SU-DHL-6 (cell line): ENCODE data around the gene HSDL2.

ENCODE experiments used
- H2AFZ ChIP-seq: fragments of 200-600 bp; sonication (generic); 2 replicates; pipeline ENCODE4 v1.6.1; 2014; ENCODE audit warnings: low read depth, mild to moderate bottlenecking, moderate library complexity, mixed read lengths, antibody characterized with exemption, low read length; ENCODE audit not compliant: severe bottlenecking
- H3F3A ChIP-seq: fragments of 200-600 bp; shearing (Covaris generic); 2 replicates; pipeline ENCODE4 v1.6.0; 2016; ENCODE audit warnings: antibody characterized with exemption, mild to moderate bottlenecking; ENCODE audit not compliant: insufficient read depth
- H3K27ac ChIP-seq: fragments of 200-600 bp; sonication (generic); 2 replicates; pipeline ENCODE4 v1.5.1; 2016; ENCODE audit warnings: low read depth, mild to moderate bottlenecking, low read length, moderate library complexity, mixed read lengths
- H3K27me3 ChIP-seq: fragments of 200-600 bp; sonication (generic), shearing (Covaris generic); 2 replicates; pipeline ENCODE4 v1.6.0; 2014; ENCODE audit warnings: mild to moderate bottlenecking, low read length
- H3K36me3 ChIP-seq: fragments of 200-600 bp; sonication (generic); 2 replicates; pipeline ENCODE4 v1.6.1; 2014; ENCODE audit warnings: mild to moderate bottlenecking, low read length, mixed read lengths
- H3K4me2 ChIP-seq: fragments of 300-600, 200-600 bp; shearing (Covaris generic), sonication (generic); 2 replicates; pipeline ENCODE4 v1.6.0; 2014; ENCODE audit warnings: low read length, low read depth, mild to moderate bottlenecking; ENCODE audit not compliant: poor library complexity, severe bottlenecking
- H3K4me3 ChIP-seq: fragments of 200-600 bp; sonication (generic); 2 replicates; pipeline ENCODE4 v1.5.1; 2014; ENCODE audit warnings: antibody characterized with exemption, low read length, mild to moderate bottlenecking, mixed read lengths; ENCODE audit not compliant: insufficient read depth, poor library complexity, severe bottlenecking
- H3K79me2 ChIP-seq: fragments of 200-600 bp; sonication (generic); 2 replicates; pipeline ENCODE4 v1.6.1; 2014; ENCODE audit warnings: mild to moderate bottlenecking, low read length, moderate library complexity; ENCODE audit not compliant: insufficient read depth
- H3K9ac ChIP-seq: fragments of 200-600 bp; sonication (generic); 2 replicates; pipeline ENCODE4 v1.7.0; 2014; ENCODE audit warnings: mild to moderate bottlenecking, low read length
- H3K9me2 ChIP-seq: fragments of 200-600 bp; sonication (generic); replicated peaks from 2 replicates; pipeline ENCODE4 v1.6.1; 2014; ENCODE audit warnings: low read length; ENCODE audit not compliant: insufficient read depth
- H3K9me3 ChIP-seq: fragments of 200-600 bp; sonication (generic); 2 replicates; pipeline ENCODE4 v1.6.1; 2014; ENCODE audit warnings: low read length, mixed read lengths; ENCODE audit not compliant: insufficient read depth
- H4K20me1 ChIP-seq: fragments of 200-600 bp; sonication (generic); 2 replicates; pipeline ENCODE4 v1.6.1; 2014; ENCODE audit warnings: low read depth, mild to moderate bottlenecking, antibody characterized with exemption, low read length, moderate library complexity, mixed read lengths
- CTCF ChIP-seq: fragments of 200-600 bp; sonication (generic); IDR thresholded peaks from one replicate; pipeline ENCODE4 v1.5.1; 2017; ENCODE audit warnings: antibody characterized with exemption, mild to moderate bottlenecking, low read length, moderate library complexity; ENCODE audit not compliant: insufficient read depth, poor library complexity, severe bottlenecking
- EZH2phosphoT487 ChIP-seq: fragments of 200-600 bp; sonication (generic), shearing (Covaris generic); conservative IDR thresholded peaks from 2 replicates; pipeline ENCODE4 v1.6.1; 2018; ENCODE audit warnings: mild to moderate bottlenecking, antibody characterized with exemption, low read length, moderate library complexity, mixed read lengths

The HSDL2 gene

DNA sequence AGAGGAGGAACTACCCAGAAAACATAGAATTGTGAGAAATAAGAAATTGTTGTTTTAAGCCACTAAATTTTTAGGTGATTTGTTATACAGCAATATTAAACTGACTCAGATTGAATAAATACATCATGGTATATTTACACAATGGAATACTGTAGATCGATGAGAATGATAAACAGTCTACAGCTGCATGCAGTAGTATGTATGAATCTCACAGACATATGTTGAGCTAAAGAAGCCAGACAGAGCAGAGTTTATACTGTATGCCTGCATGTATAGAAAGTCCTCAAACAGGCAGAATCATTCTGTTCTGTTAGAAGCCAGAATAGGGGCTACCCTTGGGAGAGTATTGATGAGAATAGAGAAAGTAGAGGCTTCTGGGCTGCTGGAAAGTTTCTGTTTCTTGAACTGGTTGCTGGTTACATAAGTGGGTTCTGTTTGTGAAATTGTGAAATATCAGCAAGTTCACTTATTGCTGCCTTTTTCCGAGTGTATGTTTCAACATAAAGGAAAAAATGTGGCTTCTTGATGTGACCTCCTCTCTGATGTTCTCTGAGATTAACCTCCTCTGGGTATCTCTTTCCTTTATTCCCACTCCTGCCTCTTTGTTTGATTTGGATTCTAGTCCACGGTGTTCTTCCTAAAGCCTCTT lies 116.3 kb downstream of the HSDL2 start:
- H3K4me3 ChIP-seq: no peak overlapping the region
- no peak for TF ChIP-seq EZH2phosphoT487
- TF ChIP-seq CTCF: no peak
- H3K4me2 ChIP-seq: no peak overlapping the region
- H2AFZ ChIP-seq: no peak overlapping the region
- H3F3A ChIP-seq: no peaks in the 10 kb centered on the region
- H3K36me3 ChIP-seq: peaks cover 29% of the 10 kb centered on the region
- no peaks in the 10 kb centered on the region for H3K27me3 ChIP-seq
- no peaks in the 10 kb centered on the region for H4K20me1 ChIP-seq
- H3K9me2 ChIP-seq: no peaks in the 10 kb centered on the region
- no peak overlapping the region for H3K9ac ChIP-seq
- peaks cover 4% of the 10 kb centered on the region; the same call in 1 of the 2 replicates for H3K9me3 ChIP-seq
- peaks cover 97% of the 10 kb centered on the region for H3K79me2 ChIP-seq
- H3K27ac ChIP-seq: no peak overlapping the region

GRCh38 chr9:112500842-112501241 lies 120.9 kb downstream of the HSDL2 start:
- H3K79me2 ChIP-seq: peaks cover 90% of the 10 kb centered on the region
- H4K20me1 ChIP-seq: peaks cover 3% of the 10 kb centered on the region; the same call in 1 of the 2 replicates
- no peaks in the 10 kb centered on the region for H3K27me3 ChIP-seq
- no peak overlapping the region for H3K27ac ChIP-seq
- H3K4me3 ChIP-seq: no peak overlapping the region
- H3K9ac ChIP-seq: no peak overlapping the region
- H2AFZ ChIP-seq: no peak overlapping the region
- H3K4me2 ChIP-seq: no peak overlapping the region
- H3K9me3 ChIP-seq: no peaks in the 10 kb centered on the region
- H3K36me3 ChIP-seq: 0 out of 2 replicates have a peak, but pooled peaks cover 5% of the 10 kb centered on the region
- no peaks in the 10 kb centered on the region for H3K9me2 ChIP-seq
- H3F3A ChIP-seq: no peaks in the 10 kb centered on the region
- TF ChIP-seq EZH2phosphoT487 (no peak), CTCF (no peak)

- no peak overlapping the region for H3K4me2 ChIP-seq
- H2AFZ ChIP-seq: no peak overlapping the region
- H3K79me2 ChIP-seq: peaks cover 87% of the 10 kb centered on the region
- H4K20me1 ChIP-seq: peaks cover 3% of the 10 kb centered on the region; the same call in 1 of the 2 replicates
- H3K4me3 ChIP-seq: no peak overlapping the region
- H3K9ac ChIP-seq: no peak overlapping the region
- H3K27me3 ChIP-seq: no peaks in the 10 kb centered on the region
- H3K36me3 ChIP-seq: 0 out of 2 replicates have a peak, but pooled peaks cover 5% of the 10 kb centered on the region
- no peak overlapping the region for H3K27ac ChIP-seq
- H3K9me3 ChIP-seq: no peaks in the 10 kb centered on the region
- H3F3A ChIP-seq: no peaks in the 10 kb centered on the region
- H3K9me2 ChIP-seq: no peaks in the 10 kb centered on the region
- no peak for TF ChIP-seq EZH2phosphoT487
Observed at GRCh38 chr9:112501287-112501686, 121.4 kb downstream of the HSDL2 start.
